ENCODE data around the gene DYNLT5. TPM values are rescaled to one million over a fixed set of nuclear protein-coding genes. Genes with fewer than 3 reads are reported as not detected.

DYNLT5 gene
- total and polyA plus RNA-seq, 4 donors, result 0.55 to 3.1 (median 1.5) TPM

DNA sequence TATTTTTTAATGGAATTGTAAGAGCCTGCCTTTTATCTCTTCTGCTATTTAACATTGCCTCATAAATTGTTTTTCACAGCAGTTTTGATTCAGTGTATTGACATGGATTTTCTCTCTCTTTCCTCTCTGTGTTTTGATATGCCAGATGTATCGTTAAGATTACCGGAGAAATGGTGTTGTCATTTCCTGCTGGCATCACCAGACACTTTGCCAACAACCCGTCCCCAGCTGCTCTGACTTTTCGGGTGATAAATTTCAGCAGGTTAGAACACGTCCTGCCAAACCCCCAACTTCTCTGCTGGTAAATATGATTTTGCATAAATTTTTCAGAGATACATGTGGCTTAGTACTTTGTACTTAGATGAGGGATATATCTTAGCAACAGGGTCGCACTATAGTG, 23.1 kb upstream of the DYNLT5 start:
- 77% methylated on average over 6 of the region's 6 CpGs for WGBS
- TF ChIP-seq, protein P1, sequence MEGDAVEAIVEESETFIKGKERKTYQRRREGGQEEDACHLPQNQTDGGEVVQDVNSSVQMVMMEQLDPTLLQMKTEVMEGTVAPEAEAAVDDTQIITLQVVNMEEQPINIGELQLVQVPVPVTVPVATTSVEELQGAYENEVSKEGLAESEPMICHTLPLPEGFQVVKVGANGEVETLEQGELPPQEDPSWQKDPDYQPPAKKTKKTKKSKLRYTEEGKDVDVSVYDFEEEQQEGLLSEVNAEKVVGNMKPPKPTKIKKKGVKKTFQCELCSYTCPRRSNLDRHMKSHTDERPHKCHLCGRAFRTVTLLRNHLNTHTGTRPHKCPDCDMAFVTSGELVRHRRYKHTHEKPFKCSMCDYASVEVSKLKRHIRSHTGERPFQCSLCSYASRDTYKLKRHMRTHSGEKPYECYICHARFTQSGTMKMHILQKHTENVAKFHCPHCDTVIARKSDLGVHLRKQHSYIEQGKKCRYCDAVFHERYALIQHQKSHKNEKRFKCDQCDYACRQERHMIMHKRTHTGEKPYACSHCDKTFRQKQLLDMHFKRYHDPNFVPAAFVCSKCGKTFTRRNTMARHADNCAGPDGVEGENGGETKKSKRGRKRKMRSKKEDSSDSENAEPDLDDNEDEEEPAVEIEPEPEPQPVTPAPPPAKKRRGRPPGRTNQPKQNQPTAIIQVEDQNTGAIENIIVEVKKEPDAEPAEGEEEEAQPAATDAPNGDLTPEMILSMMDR (IDR thresholded peaks at IDR 0.05; ENCODE audit: low read depth, low read length, missing input control), result no peak
- no peak for TF ChIP-seq YY1 (IDR thresholded peaks at IDR 0.05)
- no peak for TF ChIP-seq TAF1 (conservative IDR thresholded peaks at IDR 0.05)
- no peak for TF ChIP-seq EGR1 (IDR thresholded peaks at IDR 0.05; ENCODE audit: low read depth in 2 of 2)
- TF ChIP-seq HNF4A (conservative IDR thresholded peaks at IDR 0.05), result no peak
- TF ChIP-seq, protein P2, sequence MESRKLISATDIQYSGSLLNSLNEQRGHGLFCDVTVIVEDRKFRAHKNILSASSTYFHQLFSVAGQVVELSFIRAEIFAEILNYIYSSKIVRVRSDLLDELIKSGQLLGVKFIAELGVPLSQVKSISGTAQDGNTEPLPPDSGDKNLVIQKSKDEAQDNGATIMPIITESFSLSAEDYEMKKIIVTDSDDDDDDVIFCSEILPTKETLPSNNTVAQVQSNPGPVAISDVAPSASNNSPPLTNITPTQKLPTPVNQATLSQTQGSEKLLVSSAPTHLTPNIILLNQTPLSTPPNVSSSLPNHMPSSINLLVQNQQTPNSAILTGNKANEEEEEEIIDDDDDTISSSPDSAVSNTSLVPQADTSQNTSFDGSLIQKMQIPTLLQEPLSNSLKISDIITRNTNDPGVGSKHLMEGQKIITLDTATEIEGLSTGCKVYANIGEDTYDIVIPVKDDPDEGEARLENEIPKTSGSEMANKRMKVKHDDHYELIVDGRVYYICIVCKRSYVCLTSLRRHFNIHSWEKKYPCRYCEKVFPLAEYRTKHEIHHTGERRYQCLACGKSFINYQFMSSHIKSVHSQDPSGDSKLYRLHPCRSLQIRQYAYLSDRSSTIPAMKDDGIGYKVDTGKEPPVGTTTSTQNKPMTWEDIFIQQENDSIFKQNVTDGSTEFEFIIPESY (IDR thresholded peaks at IDR 0.05), result no peak
- no peaks in the 10 kb centered on the region for H3K9me3 ChIP-seq (ENCODE audit: control insufficient read depth in 4 of 4, low read length in 3 of 4)
- H3K36me3 ChIP-seq (ENCODE audit: control insufficient read depth in 4 of 4, insufficient read depth in 3 of 4, low read depth in 1 of 4, low read length in 3 of 4), result no peaks in the 10 kb centered on the region
- no peak overlapping the region for H3K27ac ChIP-seq (ENCODE audit: low read depth in 1 of 2, low read length in 2 of 2)
- H3K4me1 ChIP-seq (ENCODE audit: control insufficient read depth in 4 of 4, insufficient read depth in 4 of 4, low read length in 3 of 4), result peaks cover 0 to 14% (median 1%) of the 10 kb centered on the region in 4 donors
- DNase-seq (ENCODE audit: low spot score), result no peak
- no peak overlapping the region for H3K4me3 ChIP-seq (ENCODE audit: low read depth in 1 of 3, low read length in 3 of 3)
- no peak overlapping the region for H3K9ac ChIP-seq (ENCODE audit: low read depth in 1 of 2, low read length in 2 of 2)
- no peaks in the 10 kb centered on the region for H3K27me3 ChIP-seq (ENCODE audit: control insufficient read depth in 4 of 4, insufficient read depth in 4 of 4, low read length in 3 of 4)

DNA sequence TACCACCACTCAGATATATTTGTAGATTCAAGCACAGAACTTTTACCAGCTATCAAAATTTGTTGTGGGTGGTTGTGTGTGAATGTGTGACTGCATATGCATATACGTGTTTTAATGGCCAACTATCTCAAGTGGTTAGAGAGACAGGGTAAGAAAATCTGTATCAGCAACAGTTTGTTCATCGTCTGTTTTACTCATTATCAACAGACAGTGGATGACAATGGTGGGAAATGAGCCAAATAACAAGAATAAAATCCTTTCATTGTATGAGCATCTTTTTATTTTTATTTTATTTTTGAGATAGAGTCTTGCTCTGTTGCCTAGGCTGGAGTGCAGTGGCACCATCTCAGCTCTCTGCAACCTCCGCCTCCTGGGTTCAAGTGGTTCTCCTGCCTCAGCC, 22.7 kb upstream of the DYNLT5 start:
- H3K27ac ChIP-seq (ENCODE audit: low read depth in 1 of 2, low read length in 2 of 2), result no peak overlapping the region
- H3K4me1 ChIP-seq (ENCODE audit: control insufficient read depth in 4 of 4, insufficient read depth in 4 of 4, low read length in 3 of 4), result peaks cover 0 to 14% (median 1%) of the 10 kb centered on the region in 4 donors
- no peak for TF ChIP-seq NR2F2 (IDR thresholded peaks at IDR 0.05)
- no peak for TF ChIP-seq JUND (IDR thresholded peaks at IDR 0.05)
- TF ChIP-seq, protein P2 (IDR thresholded peaks at IDR 0.05), result no peak
- TF ChIP-seq, protein P1 (IDR thresholded peaks at IDR 0.05; ENCODE audit: low read depth, low read length, missing input control), result no peak
- TF ChIP-seq, protein P3, sequence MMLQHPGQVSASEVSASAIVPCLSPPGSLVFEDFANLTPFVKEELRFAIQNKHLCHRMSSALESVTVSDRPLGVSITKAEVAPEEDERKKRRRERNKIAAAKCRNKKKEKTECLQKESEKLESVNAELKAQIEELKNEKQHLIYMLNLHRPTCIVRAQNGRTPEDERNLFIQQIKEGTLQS (IDR thresholded peaks at IDR 0.05), result no peak
- no peak for TF ChIP-seq HNF4G (IDR thresholded peaks at IDR 0.05)
- TF ChIP-seq RAD21 (IDR thresholded peaks at IDR 0.05), result no peak
- TF ChIP-seq FOXA2 (IDR thresholded peaks at IDR 0.05), result no peak
- no peak for TF ChIP-seq GABPA (IDR thresholded peaks at IDR 0.05 in 1 of 2, conservative IDR thresholded peaks at IDR 0.05 in 1 of 2)
- TF ChIP-seq, protein P4, sequence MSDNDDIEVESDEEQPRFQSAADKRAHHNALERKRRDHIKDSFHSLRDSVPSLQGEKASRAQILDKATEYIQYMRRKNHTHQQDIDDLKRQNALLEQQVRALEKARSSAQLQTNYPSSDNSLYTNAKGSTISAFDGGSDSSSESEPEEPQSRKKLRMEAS (IDR thresholded peaks at IDR 0.05), result no peak
- TF ChIP-seq, protein P5, sequence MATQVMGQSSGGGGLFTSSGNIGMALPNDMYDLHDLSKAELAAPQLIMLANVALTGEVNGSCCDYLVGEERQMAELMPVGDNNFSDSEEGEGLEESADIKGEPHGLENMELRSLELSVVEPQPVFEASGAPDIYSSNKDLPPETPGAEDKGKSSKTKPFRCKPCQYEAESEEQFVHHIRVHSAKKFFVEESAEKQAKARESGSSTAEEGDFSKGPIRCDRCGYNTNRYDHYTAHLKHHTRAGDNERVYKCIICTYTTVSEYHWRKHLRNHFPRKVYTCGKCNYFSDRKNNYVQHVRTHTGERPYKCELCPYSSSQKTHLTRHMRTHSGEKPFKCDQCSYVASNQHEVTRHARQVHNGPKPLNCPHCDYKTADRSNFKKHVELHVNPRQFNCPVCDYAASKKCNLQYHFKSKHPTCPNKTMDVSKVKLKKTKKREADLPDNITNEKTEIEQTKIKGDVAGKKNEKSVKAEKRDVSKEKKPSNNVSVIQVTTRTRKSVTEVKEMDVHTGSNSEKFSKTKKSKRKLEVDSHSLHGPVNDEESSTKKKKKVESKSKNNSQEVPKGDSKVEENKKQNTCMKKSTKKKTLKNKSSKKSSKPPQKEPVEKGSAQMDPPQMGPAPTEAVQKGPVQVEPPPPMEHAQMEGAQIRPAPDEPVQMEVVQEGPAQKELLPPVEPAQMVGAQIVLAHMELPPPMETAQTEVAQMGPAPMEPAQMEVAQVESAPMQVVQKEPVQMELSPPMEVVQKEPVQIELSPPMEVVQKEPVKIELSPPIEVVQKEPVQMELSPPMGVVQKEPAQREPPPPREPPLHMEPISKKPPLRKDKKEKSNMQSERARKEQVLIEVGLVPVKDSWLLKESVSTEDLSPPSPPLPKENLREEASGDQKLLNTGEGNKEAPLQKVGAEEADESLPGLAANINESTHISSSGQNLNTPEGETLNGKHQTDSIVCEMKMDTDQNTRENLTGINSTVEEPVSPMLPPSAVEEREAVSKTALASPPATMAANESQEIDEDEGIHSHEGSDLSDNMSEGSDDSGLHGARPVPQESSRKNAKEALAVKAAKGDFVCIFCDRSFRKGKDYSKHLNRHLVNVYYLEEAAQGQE (IDR thresholded peaks at IDR 0.05), result no peak
- no peak for TF ChIP-seq SP1 (IDR thresholded peaks at IDR 0.05)
- TF ChIP-seq FOXA1 (IDR thresholded peaks at IDR 0.05), result no peak
- TF ChIP-seq TAF1 (conservative IDR thresholded peaks at IDR 0.05), result no peak
- TF ChIP-seq HNF4A (conservative IDR thresholded peaks at IDR 0.05), result no peak
- TF ChIP-seq YY1 (IDR thresholded peaks at IDR 0.05), result no peak
- no peak for TF ChIP-seq RXRA (IDR thresholded peaks at IDR 0.05)
- H3K36me3 ChIP-seq (ENCODE audit: control insufficient read depth in 4 of 4, insufficient read depth in 3 of 4, low read depth in 1 of 4, low read length in 3 of 4), result no peaks in the 10 kb centered on the region
- no peak for DNase-seq (ENCODE audit: low spot score)
- no peaks in the 10 kb centered on the region for H3K9me3 ChIP-seq (ENCODE audit: control insufficient read depth in 4 of 4, low read length in 3 of 4)
- H3K27me3 ChIP-seq (ENCODE audit: control insufficient read depth in 4 of 4, insufficient read depth in 4 of 4, low read length in 3 of 4), result no peaks in the 10 kb centered on the region
- no peak overlapping the region for H3K9ac ChIP-seq (ENCODE audit: low read depth in 1 of 2, low read length in 2 of 2)
- 89% methylated on average over 3 of the region's 3 CpGs for WGBS
- no peak overlapping the region for H3K4me3 ChIP-seq (ENCODE audit: low read depth in 1 of 3, low read length in 3 of 3)

Data from liver (tissue), 9 donors.